Gastrocnemius medialis (tissue), 4 donors: Measurements from ENCODE around the gene MUC5B. TPM values are rescaled to one million over a fixed set of nuclear protein-coding genes. Genes with fewer than 3 reads are reported as not detected.

Experiments
- ATAC-seq, 2 donors: fragments of 150-250 bp; one replicate each; pipeline ENCODE4 v1.9.1; 2016
- DNase-seq, 2 donors: peaks; one replicate each; pipeline ENCODE4 v3.0.0-alpha.2; 2019
- H3K27ac ChIP-seq, 4 donors: fragments of 200-600 bp; sonication (generic); 1 replicate in 1 of 4; 2 replicates in 3 of 4; pipeline ENCODE4 v1.5.1; 2016 to 2018; ENCODE audit warnings: mild to moderate bottlenecking in 2 of 4, moderate library complexity in 1 of 4
- H3K27me3 ChIP-seq, 3 donors: fragments of 200-600 bp; sonication (generic) in 2 of 3; 1 replicate in 1 of 3; 2 replicates in 2 of 3; pipeline versions ENCODE4 v1.5.1 to v1.6.0; 2016 to 2019; ENCODE audit warnings: mild to moderate bottlenecking in 1 of 3, moderate library complexity in 1 of 3
- H3K36me3 ChIP-seq, 2 donors: fragments of 200-600 bp; sonication (generic) in 1 of 2; one replicate each; pipeline ENCODE4 v1.5.1; 2017 to 2018
- H3K4me1 ChIP-seq, 2 donors: fragments of 200-600 bp; sonication (generic) in 1 of 2; one replicate each; pipeline ENCODE4 v1.5.1; 2016 to 2017; ENCODE audit warnings: mild to moderate bottlenecking in 2 of 2
- H3K4me3 ChIP-seq, 4 donors: fragments of 200-600 bp; sonication (generic) in 3 of 4; 1 replicate in 1 of 4; 2 replicates in 3 of 4; pipeline ENCODE4 v1.5.1; 2016 to 2019; ENCODE audit warnings: mild to moderate bottlenecking in 2 of 4
- H3K9me3 ChIP-seq, 3 donors: fragments of 200-600 bp; sonication (generic) in 2 of 3; 1 replicate in 1 of 3; 2 replicates in 2 of 3; pipeline ENCODE4 v1.5.1; 2016 to 2019
- CTCF ChIP-seq, 5 experiments: fragments of 450-650 bp in 3 of 5; fragments of 200-600 bp in 2 of 5; sonication (generic) in 2 of 5; IDR thresholded peaks in 4 of 5; conservative IDR thresholded peaks in 1 of 5; 1 replicate in 4 of 5; 2 replicates in 1 of 5; pipeline ENCODE4 v1.5.1; 2016 to 2019; ENCODE audit warnings: antibody characterized with exemption in 5 of 5, mild to moderate bottlenecking in 3 of 5, moderate library complexity in 3 of 5
- POLR2A ChIP-seq, 2 donors: fragments of 450-650 bp; IDR thresholded peaks; one replicate each; pipeline ENCODE4 v1.6.1; 2017; ENCODE audit warnings: antibody characterized with exemption in 2 of 2, mild to moderate bottlenecking in 2 of 2, moderate library complexity in 2 of 2
- in situ Hi-C, 4 donors: fragments of 200-750 bp; cut with MboI; loops; one replicate each; pipeline versions ENCODE4 v1.15.0 to v1.8.0; 2017; ENCODE audit warnings: low sequenced_read_pairs in 4 of 4
- intact Hi-C: fragments of 100-400 bp; cut with DNase I; formaldehyde crosslinking; loops from one replicate; pipeline ENCODE4 v1.15.1; 2023; ENCODE audit warnings: low total_unique reads
- total RNA-seq, 4 donors: library from RNA; depleted of rRNA; stranded (reverse); fragments of >200 nt; gene quantifications; one replicate each; pipeline versions ENCODE4 v1.1.0 to v1.2.3, GENCODE V29; 2016

The MUC5B gene
- total RNA-seq, 4 donors from 2014 or later: 0.17 TPM; not detected in 3

- intact Hi-C loops: loop anchor here (1.0 kb wide), 1 partner anchor 23 kb away; no protein-coding TSS in a partner anchor
- ATAC-seq: no peak
- Histone ChIP-seq H3K27me3 (no peaks in the 10 kb centered on the region), H3K36me3 (no peaks in the 10 kb centered on the region), H3K27ac (no peak overlapping the region), H3K9me3 (no peaks in the 10 kb centered on the region), H3K4me1 (no peaks in the 10 kb centered on the region), H3K4me3 (no peak overlapping the region)
- in situ Hi-C loops: no loop called here
- TF ChIP-seq POLR2A (IDR thresholded peaks at IDR 0.05): no peak
- no peak for TF ChIP-seq CTCF (IDR thresholded peaks at IDR 0.05 in 4 of 5, conservative IDR thresholded peaks at IDR 0.05 in 1 of 5)
- no peak for DNase-seq
Measured at GRCh38 chr11:1237128-1237580, 14.3 kb downstream of the MUC5B start.

- Histone ChIP-seq H3K4me3 (no peak overlapping the region), H3K9me3 (no peaks in the 10 kb centered on the region), H3K27ac (no peak overlapping the region), H3K27me3 (no peaks in the 10 kb centered on the region), H3K36me3 (no peaks in the 10 kb centered on the region), H3K4me1 (no peaks in the 10 kb centered on the region)
- in situ Hi-C loops: no loop called here
- intact Hi-C loops: loop anchor here (1.0 kb wide), 1 partner anchor 24 kb away; no protein-coding TSS in a partner anchor
- DNase-seq: no peak
- no peak for ATAC-seq
- TF ChIP-seq POLR2A (IDR thresholded peaks at IDR 0.05) (no peak), CTCF (IDR thresholded peaks at IDR 0.05 in 4 of 5, conservative IDR thresholded peaks at IDR 0.05 in 1 of 5) (no peak)
Measured at GRCh38 chr11:1237851-1238250, 15.0 kb downstream of the MUC5B start.

GRCh38 chr11:1238767-1239595, 16.1 kb downstream of the MUC5B start:
- ATAC-seq: no peak
- Histone ChIP-seq H3K36me3 (no peaks in the 10 kb centered on the region), H3K9me3 (no peaks in the 10 kb centered on the region), H3K4me1 (no peaks in the 10 kb centered on the region), H3K27ac (no peak overlapping the region), H3K4me3 (no peak overlapping the region), H3K27me3 (no peaks in the 10 kb centered on the region)
- DNase-seq: no peak
- in situ Hi-C loops: no loop called here
- TF ChIP-seq CTCF (IDR thresholded peaks at IDR 0.05 in 4 of 5, conservative IDR thresholded peaks at IDR 0.05 in 1 of 5) (no peak), POLR2A (IDR thresholded peaks at IDR 0.05) (no peak)
- intact Hi-C loops: no loop called here

GRCh38 chr11:1239596-1240205, 16.8 kb downstream of the MUC5B start:
- intact Hi-C loops (no loop called here), in situ Hi-C loops (no loop called here)
- H3K36me3 ChIP-seq: no peaks in the 10 kb centered on the region
- no peak overlapping the region for H3K4me3 ChIP-seq
- ATAC-seq: no peak
- H3K27me3 ChIP-seq: no peaks in the 10 kb centered on the region
- no peak overlapping the region for H3K27ac ChIP-seq
- no peak for TF ChIP-seq POLR2A (IDR thresholded peaks at IDR 0.05)
- TF ChIP-seq CTCF (IDR thresholded peaks at IDR 0.05 in 4 of 5, conservative IDR thresholded peaks at IDR 0.05 in 1 of 5): no peak
- H3K4me1 ChIP-seq: no peaks in the 10 kb centered on the region
- no peaks in the 10 kb centered on the region for H3K9me3 ChIP-seq
- DNase-seq: no peak
